Measurements from ENCODE around the gene SLC45A1.

The SLC45A1 gene

DNA sequence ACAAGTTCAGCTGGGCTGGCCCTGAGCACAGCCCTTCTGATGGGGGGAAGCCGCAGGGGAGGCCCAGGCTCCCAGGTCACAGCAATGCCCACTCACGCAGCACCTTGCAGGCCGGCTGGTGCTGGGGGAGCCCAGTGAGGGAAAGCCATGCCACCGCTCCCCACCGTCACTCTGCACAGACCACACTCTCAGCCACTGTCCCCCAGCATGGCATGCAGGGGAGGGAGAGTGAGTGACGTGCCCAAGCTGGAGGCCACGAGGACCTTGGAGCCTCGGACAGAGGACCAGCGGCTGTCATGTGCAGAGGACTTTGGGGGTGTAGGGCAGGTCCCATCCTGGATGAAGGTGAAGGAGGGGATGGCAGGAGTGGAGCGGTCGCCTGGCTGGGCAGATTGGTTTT lies 25.1 kb downstream of the SLC45A1 start:
- Histone ChIP-seq H3K27me3 (ENCODE audit: insufficient read depth, low read length) (no peaks in the 10 kb centered on the region), H3K4me3 (ENCODE audit: low read length) (no peak overlapping the region), H3K9me3 (ENCODE audit: insufficient read depth, low read depth, low read length) (no peaks in the 10 kb centered on the region), H3K27ac (ENCODE audit: low read length) (no peak overlapping the region), H3K36me3 (ENCODE audit: insufficient read depth, low read depth, low read length) (no peaks in the 10 kb centered on the region), H3K9ac (ENCODE audit: low read depth, low read length) (no peak overlapping the region), H3K4me1 (ENCODE audit: insufficient read depth, low read length) (no peaks in the 10 kb centered on the region)

DNA sequence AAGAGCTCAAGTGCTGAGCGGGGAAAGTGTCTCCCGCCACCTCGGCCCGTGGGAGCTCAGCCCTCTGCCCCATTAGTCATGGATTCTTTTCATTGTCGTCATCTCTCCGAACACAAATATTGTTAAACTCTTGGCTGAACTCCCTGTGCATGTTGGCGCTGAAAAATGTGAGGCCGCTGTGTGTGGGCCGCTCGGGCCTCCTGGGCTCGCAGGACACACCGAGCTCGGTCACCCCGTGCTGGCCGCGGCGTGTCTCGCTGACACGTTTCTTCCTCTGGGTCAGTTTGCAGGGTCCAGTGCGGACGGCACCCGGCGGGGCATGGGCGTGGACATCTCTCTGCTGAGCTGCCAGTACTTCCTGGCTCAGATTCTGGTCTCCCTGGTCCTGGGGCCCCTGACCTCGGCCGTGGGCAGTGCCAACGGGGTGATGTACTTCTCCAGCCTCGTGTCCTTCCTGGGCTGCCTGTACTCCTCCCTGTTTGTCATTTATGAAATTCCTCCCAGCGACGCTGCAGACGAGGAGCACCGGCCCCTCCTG lies 25.6 kb downstream of the SLC45A1 start:
- no peaks in the 10 kb centered on the region for H3K9me3 ChIP-seq (ENCODE audit: insufficient read depth, low read depth, low read length)
- H3K27me3 ChIP-seq (ENCODE audit: insufficient read depth, low read length): no peaks in the 10 kb centered on the region
- H3K4me1 ChIP-seq (ENCODE audit: insufficient read depth, low read length): no peaks in the 10 kb centered on the region
- H3K27ac ChIP-seq (ENCODE audit: low read length): no peak overlapping the region
- no peak overlapping the region for H3K9ac ChIP-seq (ENCODE audit: low read depth, low read length)
- no peak overlapping the region for H3K4me3 ChIP-seq (ENCODE audit: low read length)
- no peaks in the 10 kb centered on the region for H3K36me3 ChIP-seq (ENCODE audit: insufficient read depth, low read depth, low read length)

DNA sequence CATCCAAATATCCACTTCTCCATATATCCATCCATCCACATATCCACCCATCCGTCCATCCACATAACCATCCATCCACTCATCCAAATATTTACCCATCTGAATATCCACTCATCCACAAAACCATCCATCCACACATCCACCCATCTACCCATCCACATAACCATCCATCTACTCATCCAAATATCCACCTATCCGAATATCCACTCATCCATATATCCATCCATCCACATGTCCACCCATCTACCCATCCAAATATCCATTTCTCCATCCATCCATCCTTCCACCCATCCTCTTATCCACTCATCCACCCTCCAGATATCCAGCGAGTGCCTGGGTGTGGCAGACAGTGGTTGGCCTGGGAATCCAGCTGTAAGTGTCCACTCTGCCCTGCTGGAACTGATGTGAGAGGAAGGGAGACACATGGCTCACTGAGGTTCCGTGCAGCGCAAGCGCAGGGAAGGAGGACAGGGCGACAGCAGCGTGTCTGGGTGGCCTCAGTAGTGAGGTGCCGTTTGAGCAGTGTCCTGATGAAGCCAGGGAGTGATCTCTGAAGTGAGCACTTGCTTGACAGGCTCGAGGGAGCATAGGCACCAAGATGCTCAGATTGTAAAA lies 27.1 kb downstream of the SLC45A1 start:
- Histone ChIP-seq H3K36me3 (ENCODE audit: insufficient read depth, low read depth, low read length) (no peaks in the 10 kb centered on the region), H3K4me1 (ENCODE audit: insufficient read depth, low read length) (no peaks in the 10 kb centered on the region), H3K27me3 (ENCODE audit: insufficient read depth, low read length) (no peaks in the 10 kb centered on the region), H3K9me3 (ENCODE audit: insufficient read depth, low read depth, low read length) (no peaks in the 10 kb centered on the region), H3K27ac (ENCODE audit: low read length) (no peak overlapping the region), H3K4me3 (ENCODE audit: low read length) (no peak overlapping the region), H3K9ac (ENCODE audit: low read depth, low read length) (no peak overlapping the region)

DNA sequence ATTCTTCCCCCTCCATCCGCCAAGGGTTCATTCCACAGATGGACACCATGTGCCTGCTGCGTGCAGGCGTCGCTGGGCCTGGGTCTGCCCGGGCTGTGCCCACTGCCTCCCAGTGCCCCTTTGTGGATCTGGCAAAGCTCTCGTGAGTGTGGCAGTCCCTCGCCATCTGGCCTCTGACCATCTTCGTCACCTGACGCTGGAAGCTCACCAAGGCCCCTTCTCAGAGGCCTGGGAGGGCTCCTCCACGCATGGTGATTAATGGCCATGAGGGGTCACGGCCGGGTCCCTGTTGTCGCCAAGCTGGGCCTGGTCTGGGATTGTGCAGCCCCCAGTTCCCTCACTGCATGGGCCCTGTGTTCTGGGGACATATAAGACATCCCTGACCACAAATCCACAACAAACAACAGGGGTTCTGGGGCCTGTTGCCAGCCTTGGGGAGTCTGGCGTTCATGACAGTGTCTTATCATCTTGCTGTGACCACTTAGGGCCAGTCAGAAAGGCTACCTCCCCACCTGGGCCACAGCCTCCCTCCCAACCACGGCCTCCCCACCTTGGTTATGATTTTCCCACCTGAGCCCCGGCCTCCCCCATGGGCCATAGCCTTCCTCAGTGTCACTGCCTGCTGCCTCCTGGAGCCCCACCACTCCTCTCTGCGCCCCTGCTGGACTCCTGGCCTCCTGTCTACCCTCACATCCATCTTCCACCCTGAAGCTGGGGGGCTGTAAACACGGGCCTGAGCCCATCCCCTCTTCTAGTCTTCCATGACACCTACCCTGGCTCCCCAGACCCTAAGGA lies 27.9 kb downstream of the SLC45A1 start:
- no peak overlapping the region for H3K27ac ChIP-seq (ENCODE audit: low read length)
- no peaks in the 10 kb centered on the region for H3K27me3 ChIP-seq (ENCODE audit: insufficient read depth, low read length)
- H3K4me1 ChIP-seq (ENCODE audit: insufficient read depth, low read length): no peaks in the 10 kb centered on the region
- H3K9ac ChIP-seq (ENCODE audit: low read depth, low read length): no peak overlapping the region
- H3K9me3 ChIP-seq (ENCODE audit: insufficient read depth, low read depth, low read length): no peaks in the 10 kb centered on the region
- no peaks in the 10 kb centered on the region for H3K36me3 ChIP-seq (ENCODE audit: insufficient read depth, low read depth, low read length)
- no peak overlapping the region for H3K4me3 ChIP-seq (ENCODE audit: low read length)

DNA sequence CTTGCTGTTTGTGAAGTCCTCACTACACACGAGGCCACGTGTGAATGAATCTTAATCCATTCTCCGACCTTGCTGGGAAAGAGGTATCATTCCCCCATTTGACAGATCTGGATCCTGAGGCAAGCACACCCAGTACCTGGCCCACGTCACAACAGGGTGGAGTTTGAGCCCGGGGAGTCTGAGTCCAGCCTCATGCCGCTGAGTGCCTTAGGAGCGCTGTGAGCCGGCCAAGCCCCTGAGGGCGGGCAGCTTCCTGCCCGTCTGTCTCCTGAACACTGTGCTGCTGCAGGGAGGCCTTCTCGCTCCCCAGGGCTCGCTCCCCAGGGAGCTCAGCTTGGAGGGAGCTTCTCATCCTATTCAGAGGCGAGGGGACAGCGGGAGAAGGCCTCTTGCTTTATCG lies 29.7 kb downstream of the SLC45A1 start:
- H3K27me3 ChIP-seq (ENCODE audit: insufficient read depth, low read length): no peaks in the 10 kb centered on the region
- H3K36me3 ChIP-seq (ENCODE audit: insufficient read depth, low read depth, low read length): no peaks in the 10 kb centered on the region
- H3K9ac ChIP-seq (ENCODE audit: low read depth, low read length): no peak overlapping the region
- no peaks in the 10 kb centered on the region for H3K9me3 ChIP-seq (ENCODE audit: insufficient read depth, low read depth, low read length)
- no peak overlapping the region for H3K27ac ChIP-seq (ENCODE audit: low read length)
- no peak overlapping the region for H3K4me3 ChIP-seq (ENCODE audit: low read length)
- H3K4me1 ChIP-seq (ENCODE audit: insufficient read depth, low read length): no peaks in the 10 kb centered on the region

DNA sequence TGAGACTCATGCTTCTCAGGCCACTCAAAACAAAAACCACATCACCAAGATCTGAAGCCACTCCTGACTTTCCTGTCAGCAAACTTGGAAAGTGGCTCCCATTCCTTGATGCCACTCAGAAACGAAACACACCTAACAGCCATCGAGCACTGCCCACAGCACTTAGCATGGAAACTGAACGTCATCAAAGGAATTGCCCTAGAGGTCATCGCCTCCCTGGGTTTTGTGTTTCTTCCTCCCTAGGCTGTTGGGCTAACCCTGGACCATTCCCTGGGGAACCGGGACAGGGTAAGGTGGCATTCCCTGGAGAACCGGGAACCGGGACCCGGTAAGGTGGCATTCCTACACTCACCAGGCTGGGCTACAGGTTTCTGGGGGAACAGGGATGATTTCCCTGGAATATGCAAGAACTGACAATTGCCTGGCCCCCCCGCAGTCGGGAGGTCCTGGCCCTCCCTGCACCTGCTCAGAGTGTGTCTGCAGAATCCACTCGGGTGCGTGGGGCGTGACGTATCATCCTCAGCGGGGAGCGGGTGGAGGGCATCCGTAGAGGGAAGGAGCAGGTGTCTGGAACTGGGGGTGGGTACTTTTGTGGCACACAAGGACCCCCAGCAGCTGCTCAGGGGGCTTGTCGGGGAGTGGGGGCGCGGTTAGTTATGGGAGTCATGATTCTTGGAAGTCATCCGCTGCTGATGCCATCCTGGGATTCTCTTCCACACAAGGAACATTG lies 30.3 kb downstream of the SLC45A1 start:
- H3K27me3 ChIP-seq (ENCODE audit: insufficient read depth, low read length): no peaks in the 10 kb centered on the region

DNA sequence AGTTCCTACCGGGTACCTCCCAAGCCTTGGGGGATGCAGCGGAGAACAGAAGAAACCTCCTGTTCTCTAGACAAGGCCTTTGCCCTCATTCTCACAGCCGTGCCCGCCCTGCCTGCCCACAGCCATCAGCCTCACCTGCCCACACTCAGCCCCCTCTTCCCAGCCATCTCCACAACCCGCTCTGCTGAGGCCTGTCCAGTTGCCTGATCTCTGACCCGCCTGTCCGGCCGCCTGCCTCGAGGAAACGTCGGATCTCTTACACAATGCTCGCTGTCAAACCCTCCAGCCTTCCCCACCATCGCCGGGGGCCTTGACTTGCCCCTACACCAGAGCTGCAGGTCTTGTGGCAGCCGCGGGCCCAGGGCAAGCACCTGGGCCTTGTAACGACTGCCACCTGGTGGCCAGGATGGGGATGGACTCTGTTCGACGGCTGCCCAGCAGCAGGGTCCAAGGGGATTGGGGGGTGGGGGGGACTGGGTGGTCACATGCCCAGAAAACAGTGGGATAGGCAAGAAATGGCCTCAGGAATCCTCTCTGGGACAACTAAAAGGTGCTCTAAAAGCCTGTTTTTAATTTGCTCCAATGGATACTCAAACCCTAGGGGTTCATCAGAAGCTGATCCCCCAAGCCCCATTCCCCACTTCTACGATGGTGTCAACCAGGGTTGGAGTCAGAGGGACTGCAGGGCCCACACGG lies 31.0 kb downstream of the SLC45A1 start:
- H3K4me3 ChIP-seq (ENCODE audit: low read length): no peak overlapping the region
- H3K9me3 ChIP-seq (ENCODE audit: insufficient read depth, low read depth, low read length): no peaks in the 10 kb centered on the region
- H3K27ac ChIP-seq (ENCODE audit: low read length): no peak overlapping the region
- peaks cover 11% of the 10 kb centered on the region for H3K36me3 ChIP-seq (ENCODE audit: insufficient read depth, low read depth, low read length)
- H3K4me1 ChIP-seq (ENCODE audit: insufficient read depth, low read length): no peaks in the 10 kb centered on the region
- no peak overlapping the region for H3K9ac ChIP-seq (ENCODE audit: low read depth, low read length)
- no peaks in the 10 kb centered on the region for H3K27me3 ChIP-seq (ENCODE audit: insufficient read depth, low read length)

More for the DNA sequence above, 30.3 kb downstream of the SLC45A1 start:
- H3K4me1 ChIP-seq (ENCODE audit: insufficient read depth, low read length): no peaks in the 10 kb centered on the region
- peaks cover 4% of the 10 kb centered on the region; the same call in 1 of the 2 replicates for H3K36me3 ChIP-seq (ENCODE audit: insufficient read depth, low read depth, low read length)
- no peaks in the 10 kb centered on the region for H3K9me3 ChIP-seq (ENCODE audit: insufficient read depth, low read depth, low read length)
- no peak overlapping the region for H3K9ac ChIP-seq (ENCODE audit: low read depth, low read length)
- H3K4me3 ChIP-seq (ENCODE audit: low read length): no peak overlapping the region
- no peak overlapping the region for H3K27ac ChIP-seq (ENCODE audit: low read length)

DNA sequence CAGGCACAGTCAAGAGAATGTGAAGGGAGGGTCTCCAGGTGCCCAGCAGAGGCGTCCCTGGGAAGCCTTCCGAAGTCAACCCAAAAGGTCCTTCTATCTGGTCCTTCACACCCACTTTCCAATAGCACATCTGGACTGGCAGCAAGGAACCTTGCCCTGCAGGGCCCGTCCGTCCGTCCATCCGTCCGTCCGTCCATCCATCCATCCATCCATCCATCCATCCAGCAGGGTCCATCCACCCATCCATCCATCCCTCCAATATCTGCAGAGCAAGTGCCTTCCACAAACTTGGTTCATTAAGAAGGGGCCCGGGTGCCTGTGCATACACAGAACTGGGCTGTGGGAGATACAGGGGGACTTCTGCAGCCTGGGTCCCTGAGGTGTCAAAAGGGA lies 31.6 kb downstream of the SLC45A1 start:
- H3K36me3 ChIP-seq (ENCODE audit: insufficient read depth, low read depth, low read length): peaks cover 15% of the 10 kb centered on the region
- no peaks in the 10 kb centered on the region for H3K27me3 ChIP-seq (ENCODE audit: insufficient read depth, low read length)
- H3K9ac ChIP-seq (ENCODE audit: low read depth, low read length): no peak overlapping the region
- no peaks in the 10 kb centered on the region for H3K9me3 ChIP-seq (ENCODE audit: insufficient read depth, low read depth, low read length)
- H3K27ac ChIP-seq (ENCODE audit: low read length): no peak overlapping the region
- no peaks in the 10 kb centered on the region for H3K4me1 ChIP-seq (ENCODE audit: insufficient read depth, low read length)
- H3K4me3 ChIP-seq (ENCODE audit: low read length): no peak overlapping the region

DNA sequence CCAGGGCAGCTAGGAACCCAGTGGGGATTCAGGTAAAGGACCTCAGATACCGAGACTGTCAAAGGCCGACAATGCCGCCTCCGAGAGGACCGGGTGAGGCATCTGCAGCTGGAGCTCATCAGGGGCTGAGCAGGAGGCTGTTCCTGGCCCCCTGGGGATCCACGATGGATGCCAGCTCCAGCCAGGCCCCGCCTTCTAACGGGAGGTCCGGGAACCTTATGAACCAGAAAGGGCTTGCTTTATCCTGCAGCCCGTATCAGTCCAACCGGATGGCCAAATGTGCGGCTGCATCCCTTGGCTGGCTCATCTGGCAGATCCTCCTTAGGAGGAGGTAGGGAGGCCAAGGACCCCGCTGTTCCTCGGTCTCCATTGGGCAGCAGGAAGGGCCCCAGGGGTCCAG lies 32.0 kb downstream of the SLC45A1 start:
- Histone ChIP-seq H3K4me1 (ENCODE audit: insufficient read depth, low read length) (no peaks in the 10 kb centered on the region), H3K27me3 (ENCODE audit: insufficient read depth, low read length) (no peaks in the 10 kb centered on the region), H3K36me3 (ENCODE audit: insufficient read depth, low read depth, low read length) (peaks cover 20% of the 10 kb centered on the region), H3K27ac (ENCODE audit: low read length) (no peak overlapping the region), H3K4me3 (ENCODE audit: low read length) (no peak overlapping the region), H3K9ac (ENCODE audit: low read depth, low read length) (no peak overlapping the region), H3K9me3 (ENCODE audit: insufficient read depth, low read depth, low read length) (no peaks in the 10 kb centered on the region)

DNA sequence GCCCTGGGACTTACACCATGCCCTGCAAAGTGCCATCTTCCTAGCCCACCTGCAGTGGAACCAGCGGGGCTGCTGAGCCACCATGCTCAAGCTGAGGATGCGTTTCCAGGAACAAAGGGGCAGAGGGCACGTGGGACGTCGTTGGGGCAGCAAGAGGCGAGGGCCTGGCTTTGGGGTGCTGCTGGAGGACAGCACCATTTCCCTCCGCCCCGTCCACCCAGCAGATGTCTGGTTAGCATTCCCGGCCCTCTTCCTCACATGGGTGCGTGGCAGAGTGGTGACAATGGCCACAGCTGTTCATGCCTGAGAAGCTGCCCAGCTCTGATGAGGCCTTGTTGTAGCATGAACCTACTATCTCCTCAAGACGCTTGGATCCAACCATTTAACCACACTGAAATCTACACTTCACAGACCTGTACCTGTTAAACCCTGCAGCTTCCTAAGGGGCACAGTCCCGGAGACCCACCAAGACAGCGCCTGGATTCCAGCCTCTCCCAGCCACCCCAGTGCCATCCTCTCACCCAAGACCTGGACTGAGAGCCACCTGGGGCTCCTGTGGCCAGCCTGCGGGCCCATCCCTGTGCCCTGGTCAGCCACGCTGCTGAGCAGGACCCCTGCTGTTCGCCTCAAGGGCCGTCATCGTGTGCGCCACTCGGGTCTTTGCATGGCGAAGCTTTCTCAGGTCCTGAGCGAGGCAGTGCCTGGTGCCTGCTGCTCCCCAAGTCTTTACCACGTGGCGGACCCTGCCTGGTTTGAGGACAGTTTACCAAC lies 33.2 kb downstream of the SLC45A1 start:
- H3K27ac ChIP-seq (ENCODE audit: low read length): no peak overlapping the region
- H3K27me3 ChIP-seq (ENCODE audit: insufficient read depth, low read length): no peaks in the 10 kb centered on the region
- no peak overlapping the region for H3K9ac ChIP-seq (ENCODE audit: low read depth, low read length)
- H3K9me3 ChIP-seq (ENCODE audit: insufficient read depth, low read depth, low read length): no peaks in the 10 kb centered on the region
- H3K4me1 ChIP-seq (ENCODE audit: insufficient read depth, low read length): no peaks in the 10 kb centered on the region
- no peak overlapping the region for H3K4me3 ChIP-seq (ENCODE audit: low read length)
- peaks cover 32% of the 10 kb centered on the region for H3K36me3 ChIP-seq (ENCODE audit: insufficient read depth, low read depth, low read length)
